Measurements from ENCODE around the gene CEP83.

- TF ChIP-seq CTCF (IDR thresholded peaks at IDR 0.05; ENCODE audit: insufficient read depth, low read length) (no peak), POLR2AphosphoS5 (IDR thresholded peaks at IDR 0.05; ENCODE audit: low read depth) (no peak), GABPA (IDR thresholded peaks at IDR 0.05; ENCODE audit: low read depth) (no peak), REST (IDR thresholded peaks at IDR 0.05; ENCODE audit: insufficient replicate concordance, low read depth) (no peak)
These were observed 22.4 kb downstream of the CEP83 start for GRCh38 chr12:94437303-94437702.
